ENCODE results near the gene PLEKHB1. TPM values are rescaled to one million over a fixed set of nuclear protein-coding genes. Genes with fewer than 3 reads are reported as not detected.
A peak's percentile ranks its signal among the peaks of the same experiment; 100 is the strongest.

Gene PLEKHB1, protein sequence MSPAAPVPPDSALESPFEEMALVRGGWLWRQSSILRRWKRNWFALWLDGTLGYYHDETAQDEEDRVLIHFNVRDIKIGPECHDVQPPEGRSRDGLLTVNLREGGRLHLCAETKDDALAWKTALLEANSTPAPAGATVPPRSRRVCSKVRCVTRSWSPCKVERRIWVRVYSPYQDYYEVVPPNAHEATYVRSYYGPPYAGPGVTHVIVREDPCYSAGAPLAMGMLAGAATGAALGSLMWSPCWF
- total RNA-seq (2021; ENCODE audit: unreplicated experiment), result 6.6 TPM
- 22.1 TPM for polyA plus RNA-seq (2012; ENCODE audit: insufficient read length)
- percentile 26 among the genes with signal in this experiment for Bru-seq, nascent RNA
- BruChase-seq, experiment 1, labeled RNA remaining after a 2-hour chase, result percentile 27 among the genes with signal in this experiment
- percentile 30 among the genes with signal in this experiment for BruChase-seq, experiment 2, labeled RNA remaining after a 6-hour chase
- long read RNA-seq, partial matches to known transcripts, result 0 of 6 reads
- long read RNA-seq, other reads (novel, unspliced or antisense), result 3 of 6 reads

DNA sequence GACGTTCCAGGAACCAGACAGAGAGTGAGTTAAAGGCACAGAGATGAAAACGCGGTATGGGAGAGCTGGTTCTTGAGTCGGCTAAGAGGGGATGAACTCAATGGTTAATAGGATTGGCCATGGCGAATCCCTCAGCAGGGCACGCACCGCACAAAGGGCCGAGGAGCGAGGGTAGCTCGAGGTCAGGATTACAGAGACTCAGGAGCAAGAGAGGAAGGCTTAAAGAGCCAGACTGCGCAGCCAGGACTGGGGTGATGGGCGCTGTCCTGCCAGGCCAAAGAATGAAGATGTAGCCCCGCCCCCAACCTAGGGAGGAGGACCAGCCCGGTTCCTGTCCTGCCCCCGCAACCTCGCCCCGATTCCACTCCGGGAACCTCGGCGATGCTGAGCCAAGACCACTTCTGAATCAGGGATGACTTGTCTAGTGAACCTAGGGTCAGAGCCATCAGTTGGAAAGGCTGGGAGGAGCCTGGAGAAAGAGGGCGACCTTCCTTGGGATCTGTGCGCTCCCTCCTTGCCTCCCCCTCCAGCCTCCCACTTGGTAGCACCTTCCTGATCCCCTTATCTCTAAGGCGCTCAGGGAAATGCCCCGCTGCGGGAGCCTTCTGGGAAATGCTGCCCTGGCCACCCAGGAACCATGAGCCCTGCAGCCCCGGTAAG lies at the start of gene PLEKHB1:
Gene PLEKHB1, plus strand, starts transcription at position 610 of the 660 bp plus-strand sequence. Its CDS starts 28 bp downstream, at position 638.
- DNase-seq (ENCODE audit: low read depth, low spot score) (no peak), ATAC-seq (no peak)
- TF ChIP-seq, protein P1, sequence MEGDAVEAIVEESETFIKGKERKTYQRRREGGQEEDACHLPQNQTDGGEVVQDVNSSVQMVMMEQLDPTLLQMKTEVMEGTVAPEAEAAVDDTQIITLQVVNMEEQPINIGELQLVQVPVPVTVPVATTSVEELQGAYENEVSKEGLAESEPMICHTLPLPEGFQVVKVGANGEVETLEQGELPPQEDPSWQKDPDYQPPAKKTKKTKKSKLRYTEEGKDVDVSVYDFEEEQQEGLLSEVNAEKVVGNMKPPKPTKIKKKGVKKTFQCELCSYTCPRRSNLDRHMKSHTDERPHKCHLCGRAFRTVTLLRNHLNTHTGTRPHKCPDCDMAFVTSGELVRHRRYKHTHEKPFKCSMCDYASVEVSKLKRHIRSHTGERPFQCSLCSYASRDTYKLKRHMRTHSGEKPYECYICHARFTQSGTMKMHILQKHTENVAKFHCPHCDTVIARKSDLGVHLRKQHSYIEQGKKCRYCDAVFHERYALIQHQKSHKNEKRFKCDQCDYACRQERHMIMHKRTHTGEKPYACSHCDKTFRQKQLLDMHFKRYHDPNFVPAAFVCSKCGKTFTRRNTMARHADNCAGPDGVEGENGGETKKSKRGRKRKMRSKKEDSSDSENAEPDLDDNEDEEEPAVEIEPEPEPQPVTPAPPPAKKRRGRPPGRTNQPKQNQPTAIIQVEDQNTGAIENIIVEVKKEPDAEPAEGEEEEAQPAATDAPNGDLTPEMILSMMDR (IDR thresholded peaks at IDR 0.05), result no peak
- TF ChIP-seq, protein P2, sequence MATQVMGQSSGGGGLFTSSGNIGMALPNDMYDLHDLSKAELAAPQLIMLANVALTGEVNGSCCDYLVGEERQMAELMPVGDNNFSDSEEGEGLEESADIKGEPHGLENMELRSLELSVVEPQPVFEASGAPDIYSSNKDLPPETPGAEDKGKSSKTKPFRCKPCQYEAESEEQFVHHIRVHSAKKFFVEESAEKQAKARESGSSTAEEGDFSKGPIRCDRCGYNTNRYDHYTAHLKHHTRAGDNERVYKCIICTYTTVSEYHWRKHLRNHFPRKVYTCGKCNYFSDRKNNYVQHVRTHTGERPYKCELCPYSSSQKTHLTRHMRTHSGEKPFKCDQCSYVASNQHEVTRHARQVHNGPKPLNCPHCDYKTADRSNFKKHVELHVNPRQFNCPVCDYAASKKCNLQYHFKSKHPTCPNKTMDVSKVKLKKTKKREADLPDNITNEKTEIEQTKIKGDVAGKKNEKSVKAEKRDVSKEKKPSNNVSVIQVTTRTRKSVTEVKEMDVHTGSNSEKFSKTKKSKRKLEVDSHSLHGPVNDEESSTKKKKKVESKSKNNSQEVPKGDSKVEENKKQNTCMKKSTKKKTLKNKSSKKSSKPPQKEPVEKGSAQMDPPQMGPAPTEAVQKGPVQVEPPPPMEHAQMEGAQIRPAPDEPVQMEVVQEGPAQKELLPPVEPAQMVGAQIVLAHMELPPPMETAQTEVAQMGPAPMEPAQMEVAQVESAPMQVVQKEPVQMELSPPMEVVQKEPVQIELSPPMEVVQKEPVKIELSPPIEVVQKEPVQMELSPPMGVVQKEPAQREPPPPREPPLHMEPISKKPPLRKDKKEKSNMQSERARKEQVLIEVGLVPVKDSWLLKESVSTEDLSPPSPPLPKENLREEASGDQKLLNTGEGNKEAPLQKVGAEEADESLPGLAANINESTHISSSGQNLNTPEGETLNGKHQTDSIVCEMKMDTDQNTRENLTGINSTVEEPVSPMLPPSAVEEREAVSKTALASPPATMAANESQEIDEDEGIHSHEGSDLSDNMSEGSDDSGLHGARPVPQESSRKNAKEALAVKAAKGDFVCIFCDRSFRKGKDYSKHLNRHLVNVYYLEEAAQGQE (IDR thresholded peaks at IDR 0.05; ENCODE audit: insufficient read depth in 1 of 2, low read depth in 2 of 2, low read length in 1 of 2), result no peak
- TF ChIP-seq TCF7L2 (IDR thresholded peaks at IDR 0.05; ENCODE audit: low read depth, low read length) (no peak), SIN3A (IDR thresholded peaks at IDR 0.05; ENCODE audit: borderline replicate concordance, insufficient read depth, low read depth, low read length) (no peak), POLR2AphosphoS5 (IDR thresholded peaks at IDR 0.05; ENCODE audit: low read depth, low read length) (no peak)
- BruUV-seq (replicated peaks), result no TSS peak
- H3K27ac ChIP-seq (ENCODE audit: low read length), result no peak within 1 kb of the TSS
- no peaks in the 10 kb centered on the region for H3K27me3 ChIP-seq (ENCODE audit: control insufficient read depth, insufficient read depth, low read length)
- POLR2A ChIA-PET, result no interaction called here
- H3K9me3 ChIP-seq (ENCODE audit: control insufficient read depth, insufficient read depth, low read depth, low read length), result no peaks in the 10 kb centered on the region
- H3K36me3 ChIP-seq (ENCODE audit: control insufficient read depth, insufficient read depth, low read length), result no peaks in the 10 kb centered on the region
- peak within 1 kb of the TSS; percentile 29 to 52 for H3K4me3 ChIP-seq (ENCODE audit: low read depth in 2 of 2, low read length in 2 of 2)
- CTCF ChIA-PET, result interaction anchor here (0.5 kb wide), 1 partner anchor 12 kb away, joined by 4 read pairs; no protein-coding TSS in a partner anchor
- in situ Hi-C loops (cut with HindIII; ENCODE audit: low pct_unique_long_range_greater_than_20kb, low sequenced_read_pairs), result no loop called here
- intact Hi-C loops (cut with micrococcal nuclease; ENCODE audit: unreplicated experiment), result no loop called here
- H3K4me1 ChIP-seq (ENCODE audit: control insufficient read depth, insufficient read depth, low read length), result no peaks in the 10 kb centered on the region

DNA sequence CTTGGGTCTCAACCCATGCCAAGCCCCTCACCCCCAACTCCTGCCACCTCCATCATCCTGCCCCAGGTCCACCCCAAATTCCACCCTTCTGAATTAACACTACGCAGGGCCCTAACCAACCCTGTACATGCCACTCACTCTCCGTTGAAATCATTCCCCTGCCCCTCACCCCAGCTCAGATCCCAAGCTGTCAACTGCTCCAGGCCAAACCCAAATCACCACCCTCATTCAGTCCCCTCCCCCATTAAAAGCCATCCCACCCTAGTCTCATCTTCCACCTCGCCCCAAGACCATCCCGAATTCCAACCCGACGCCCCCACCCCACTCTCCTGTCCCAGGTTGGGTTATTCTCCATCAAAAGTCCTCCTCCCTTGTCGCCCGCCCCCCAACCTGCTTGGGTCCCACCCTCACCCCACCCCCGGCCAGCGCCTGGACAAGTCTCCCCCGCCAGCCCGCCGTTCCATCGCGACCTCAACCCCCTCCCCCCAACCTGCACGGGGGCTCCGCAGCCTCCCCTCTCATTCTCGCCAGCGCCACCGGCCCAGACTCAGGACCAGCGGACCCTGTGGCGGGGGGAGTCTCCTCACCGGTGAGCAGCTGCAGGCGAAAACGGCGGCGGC lies 48.9 kb upstream of the PLEKHB1 start:
- H3K36me3 ChIP-seq (ENCODE audit: control insufficient read depth, insufficient read depth, low read length), result no peaks in the 10 kb centered on the region
- ChIA-PET CTCF (interaction anchor here (0.9 kb wide), 1 partner anchor 669 kb away, joined by 12 read pairs; no protein-coding TSS in a partner anchor), POLR2A (no interaction called here)
- intact Hi-C loops (cut with micrococcal nuclease; ENCODE audit: unreplicated experiment), result no loop called here
- DNase-seq (ENCODE audit: low read depth, low spot score), result no peak
- H3K27me3 ChIP-seq (ENCODE audit: control insufficient read depth, insufficient read depth, low read length), result no peaks in the 10 kb centered on the region
- no peak for ATAC-seq
- H3K4me1 ChIP-seq (ENCODE audit: control insufficient read depth, insufficient read depth, low read length), result peaks cover 24% of the 10 kb centered on the region
- in situ Hi-C loops (cut with HindIII; ENCODE audit: low pct_unique_long_range_greater_than_20kb, low sequenced_read_pairs), result no loop called here
- H3K9me3 ChIP-seq (ENCODE audit: control insufficient read depth, insufficient read depth, low read depth, low read length), result no peaks in the 10 kb centered on the region
- H3K27ac ChIP-seq (ENCODE audit: low read length), result peak overlapping the region; percentile 86
- H3K4me3 ChIP-seq (ENCODE audit: low read depth in 2 of 2, low read length in 2 of 2), result peak overlapping the region; percentile 58 to 94
- no TSS peak for BruUV-seq (replicated peaks)
- TF ChIP-seq TCF7L2 (IDR thresholded peaks at IDR 0.05; ENCODE audit: low read depth, low read length) (no peak), SIN3A (IDR thresholded peaks at IDR 0.05; ENCODE audit: borderline replicate concordance, insufficient read depth, low read depth, low read length) (no peak), POLR2AphosphoS5 (IDR thresholded peaks at IDR 0.05; ENCODE audit: low read depth, low read length) (no peak)
